B cell (primary cell): ENCODE data around the gene FGD1. TPM values are rescaled to one million over a fixed set of nuclear protein-coding genes. Genes with fewer than 3 reads are reported as not detected.

Experiments used
- ATAC-seq: fragments of 200-7000 bp; cut with Tn5 transposase; one replicate; pipeline ENCODE4 v1.10.0; 2021; ENCODE audit warnings: low read depth, mild to moderate bottlenecking, moderate number of reproducible peaks, moderate library complexity
- CTCF ChIA-PET: fragments of 350-600 bp; sonication (Branson Sonifier 250); formaldehyde crosslinking; loops from one replicate; lab custom pipeline; 2021; ENCODE audit warnings: antibody characterized with exemption, inconsistent platforms; lab: Charles Lee
- POLR2A ChIA-PET: fragments of 350-600 bp; sonication (Branson Sonifier 250); formaldehyde crosslinking; loops from one replicate; lab custom pipeline; 2021; ENCODE audit warnings: antibody characterized with exemption; lab: Charles Lee
- DNase-seq: peaks from one replicate; pipeline ENCODE4 v3.0.0; 2013
- H2AFZ ChIP-seq: 2 replicates; pipeline ENCODE4 v1.6.1; 2012; ENCODE audit warnings: mild to moderate bottlenecking, low read depth, low read length; ENCODE audit not compliant: insufficient read depth, poor library complexity, severe bottlenecking
- H3K27ac ChIP-seq, 2 donors: 1 replicate in 1 of 2; 2 replicates in 1 of 2; pipeline ENCODE4 v1.5.1; 2012 to 2013; ENCODE audit warnings: low read length in 2 of 2, mild to moderate bottlenecking in 2 of 2, moderate library complexity in 1 of 2
- H3K27me3 ChIP-seq, 4 experiments: fragments of 200-600 bp in 1 of 4; sonication (generic) in 1 of 4; replicated peaks in 1 of 4; 1 replicate in 2 of 4; 2 replicates in 2 of 4; pipeline versions ENCODE4 v1.6.1 to v1.7.0; 2013 to 2016; ENCODE audit warnings: low read length in 3 of 4, mild to moderate bottlenecking in 2 of 4, mixed read lengths in 1 of 4, moderate library complexity in 1 of 4; ENCODE audit not compliant: insufficient read depth in 4 of 4, control insufficient read depth in 3 of 4; ENCODE audit errors: control extremely low read depth in 1 of 4
- H3K36me3 ChIP-seq, 2 experiments: replicated peaks in 1 of 2; 1 replicate in 1 of 2; 2 replicates in 1 of 2; pipeline versions ENCODE4 v1.6.1 to v1.7.1; 2013; ENCODE audit warnings: low read length in 1 of 2; ENCODE audit not compliant: insufficient read depth in 2 of 2, control insufficient read depth in 1 of 2; ENCODE audit errors: control extremely low read depth in 1 of 2, extremely low read depth in 1 of 2
- H3K4me1 ChIP-seq, 2 donors: fragments of 200-600 bp in 1 of 2; sonication (generic) in 1 of 2; 1 replicate in 1 of 2; 2 replicates in 1 of 2; pipeline versions ENCODE4 v1.5.1 to v1.6.1; 2013 to 2017; ENCODE audit warnings: low read length in 2 of 2; ENCODE audit not compliant: control insufficient read depth in 2 of 2, insufficient read depth in 2 of 2
- H3K4me2 ChIP-seq: replicated peaks from 2 replicates; pipeline ENCODE3; 2012; ENCODE audit warnings: mild to moderate bottlenecking, low read depth, low read length; ENCODE audit not compliant: poor library complexity, severe bottlenecking
- H3K4me3 ChIP-seq, 5 experiments: fragments of 200-600 bp in 1 of 5; sonication (generic) in 1 of 5; 1 replicate in 3 of 5; 2 replicates in 2 of 5; pipeline versions ENCODE4 v1.5.1 to v1.7.0; 2011 to 2016; ENCODE audit warnings: low read length in 4 of 5, mild to moderate bottlenecking in 4 of 5, low read depth in 2 of 5, control low read depth in 1 of 5, moderate library complexity in 1 of 5; ENCODE audit not compliant: insufficient read depth in 1 of 5; ENCODE audit errors: control extremely low read depth in 1 of 5, extremely low read depth in 1 of 5
- H3K79me2 ChIP-seq: fragments of 200-600 bp; sonication (generic); one replicate; pipeline ENCODE4 v1.6.0; 2016; ENCODE audit warnings: low read length; ENCODE audit not compliant: control insufficient read depth, insufficient read depth
- H3K9ac ChIP-seq: fragments of 200-600 bp; sonication (generic); 2 replicates; pipeline ENCODE4 v1.6.1; 2017; ENCODE audit warnings: mild to moderate bottlenecking, low read length, moderate library complexity
- H3K9me3 ChIP-seq, 3 donors: one replicate each; pipeline versions ENCODE4 v1.6.1 to v1.7.1; 2013; ENCODE audit warnings: low read length in 2 of 3; ENCODE audit not compliant: control insufficient read depth in 2 of 3, insufficient read depth in 1 of 3; ENCODE audit errors: control extremely low read depth in 1 of 3
- H4K20me1 ChIP-seq: 2 replicates; pipeline ENCODE4 v1.6.0; 2012; ENCODE audit warnings: mild to moderate bottlenecking, low read length; ENCODE audit not compliant: insufficient read depth, control insufficient read depth, poor library complexity, severe bottlenecking
- H3K27ac Mint-ChIP-seq: one replicate; pipeline ENCODE4 v1.8.0; 2021; ENCODE audit warnings: mixed read lengths
- H3K27me3 Mint-ChIP-seq: one replicate; pipeline ENCODE4 v1.8.0; 2021; ENCODE audit warnings: mixed read lengths
- H3K4me1 Mint-ChIP-seq: one replicate; pipeline ENCODE4 v1.8.0; 2021; ENCODE audit warnings: mixed read lengths
- H3K4me3 Mint-ChIP-seq: one replicate; pipeline ENCODE4 v1.8.0; 2021; ENCODE audit warnings: mixed read lengths
- H3K9me3 Mint-ChIP-seq: one replicate; pipeline ENCODE4 v1.8.0; 2022; ENCODE audit warnings: mixed read lengths; ENCODE audit not compliant: insufficient read depth
- CTCF ChIP-seq: fragments of 200-600 bp; IDR thresholded peaks from one replicate; pipeline ENCODE4 v1.8.0; 2022; ENCODE audit warnings: antibody characterized with exemption, mild to moderate bottlenecking
- EZH2 ChIP-seq: IDR thresholded peaks from 2 replicates; pipeline ENCODE4 v1.6.1; 2012; ENCODE audit warnings: borderline replicate concordance, low read depth, mild to moderate bottlenecking, moderate library complexity, low read length; ENCODE audit not compliant: insufficient read depth, poor library complexity, severe bottlenecking
- WGBS: methylation state at CpG from one replicate; pipeline ENCODE4 v1.1.5; 2013; ENCODE audit warnings: missing lambda C conversion rate; ENCODE audit not compliant: insufficient coverage; 5-methylcytosine and 5-hydroxymethylcytosine counted together
- intact Hi-C: fragments of 100-400 bp; cut with micrococcal nuclease; formaldehyde crosslinking; loops from one replicate; pipeline ENCODE4 v1.10.0; 2022
- polyA plus RNA-seq: library from polyadenylated mRNA; depleted of rRNA; stranded (reverse); fragments of >200 nt; gene quantifications from 2 replicates; pipeline ENCODE4 v1.2.3, GENCODE V29; 2012
- total RNA-seq, 2 donors: library from RNA; stranded (reverse); fragments of 120-200 nt in 1 of 2; gene quantifications; 1 replicate in 1 of 2; 2 replicates in 1 of 2; pipeline versions ENCODE4 v1.2.3 to v1.2.4, GENCODE V29; 2013 to 2022

Gene FGD1
- total and polyA plus RNA-seq, 2 donors (not counting 1 experiment from before 2014, with no cell fraction given), result 0.20 TPM; not detected in 1

- H3K27me3 Mint-ChIP-seq, result no peaks in the 10 kb centered on the region
- peak overlapping the region; percentile 97 for H3K27ac Mint-ChIP-seq
- Histone ChIP-seq H3K27me3 (no peaks in the 10 kb centered on the region), H4K20me1 (no peaks in the 10 kb centered on the region), H2AFZ (peak overlapping the region; percentile 79), H3K36me3 (peaks cover 0 to 5% of the 10 kb centered on the region in 2 experiments), H3K9ac (peak overlapping the region; percentile 95), H3K4me2 (peak overlapping the region; percentile 68), H3K79me2 (peaks cover 47% of the 10 kb centered on the region), H3K9me3 (peaks cover 0 to 8% (median 4%) of the 10 kb centered on the region in 3 donors), H3K4me3 (peak overlapping the region; percentile 64 to 93 (median 75)), H3K4me1 (peaks cover 13 to 31% of the 10 kb centered on the region in 2 donors), H3K27ac (peak overlapping the region; percentile 57 to 89)
- CTCF ChIA-PET, result interaction anchor here (3.0 kb wide), 1 partner anchor 109 kb away, joined by 13 read pairs; no protein-coding TSS in a partner anchor
- TF ChIP-seq CTCF (no peak), EZH2 (no peak)
- WGBS, result 0% methylated on average over 9 of the region's 22 CpGs
- POLR2A ChIA-PET, result interaction anchor here (0.9 to 1.6 kb wide), 4 partner anchors 109 to 486 kb away, joined by 3 to 14 read pairs (median 4); partner anchors contain the start of genes MAGED2 and PHF8
- no peak for DNase-seq
- intact Hi-C loops, result loop anchor here (1.0 to 2.0 kb wide), 3 partner anchors 90 to 630 kb away; partner anchors contain the start of genes MAGED2 and TSR2
- ATAC-seq, result no peak
- H3K4me1 Mint-ChIP-seq, result peaks cover 34% of the 10 kb centered on the region
- peak overlapping the region; percentile 93 for H3K4me3 Mint-ChIP-seq
- no peaks in the 10 kb centered on the region for H3K9me3 Mint-ChIP-seq
Observed at GRCh38 chrX:54530357-54530900, 34.4 kb upstream of the FGD1 start.
